ENCODE measurements around the gene ISCU.
"Not testable (repeated sequence)": the region's sequence is repeated elsewhere in the genome, so short reads cannot be mapped to it uniquely, and the experiment has no call there.

The ISCU gene

DNA sequence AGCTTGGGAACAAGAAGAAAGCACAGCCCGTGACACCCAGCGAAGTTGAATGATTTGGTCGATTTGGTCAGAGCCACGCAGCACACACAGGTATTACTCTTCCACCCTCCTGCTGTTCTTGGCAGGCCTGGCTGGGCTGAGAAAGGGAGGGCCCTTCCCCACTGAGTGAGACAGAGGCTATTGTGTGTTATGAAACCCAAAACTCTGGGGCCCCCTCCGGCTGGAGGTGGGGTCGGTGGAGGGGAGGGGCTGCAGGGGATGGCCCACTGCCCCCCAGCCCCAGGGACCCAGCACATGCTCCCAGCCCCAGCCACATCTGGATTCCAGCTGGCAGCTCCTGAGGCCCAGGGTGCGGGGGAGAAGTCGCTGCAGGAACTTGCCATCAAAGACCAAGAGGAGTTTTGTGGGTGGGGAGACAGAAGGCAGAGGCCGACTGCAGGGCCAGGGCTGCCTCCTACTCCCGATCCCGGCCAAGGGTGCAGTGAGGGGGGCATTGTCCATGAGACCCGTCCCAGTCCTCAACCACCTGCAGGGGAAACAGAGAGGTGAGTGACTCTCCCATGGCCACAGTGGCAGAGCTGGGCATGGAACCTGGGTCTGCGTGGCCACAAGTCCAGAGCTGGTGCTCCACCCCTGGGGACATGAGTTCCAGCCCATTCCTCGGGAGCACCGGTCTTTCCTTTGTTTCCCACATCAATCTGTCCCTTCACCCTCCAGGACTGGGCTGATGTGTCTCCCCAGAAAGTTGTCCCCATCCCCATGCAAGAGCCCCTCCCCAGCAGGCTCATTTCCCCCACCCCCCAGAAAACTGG, 26.8 kb downstream of the ISCU start:
- no peak for DNase-seq (ENCODE audit: low spot score)

DNA sequence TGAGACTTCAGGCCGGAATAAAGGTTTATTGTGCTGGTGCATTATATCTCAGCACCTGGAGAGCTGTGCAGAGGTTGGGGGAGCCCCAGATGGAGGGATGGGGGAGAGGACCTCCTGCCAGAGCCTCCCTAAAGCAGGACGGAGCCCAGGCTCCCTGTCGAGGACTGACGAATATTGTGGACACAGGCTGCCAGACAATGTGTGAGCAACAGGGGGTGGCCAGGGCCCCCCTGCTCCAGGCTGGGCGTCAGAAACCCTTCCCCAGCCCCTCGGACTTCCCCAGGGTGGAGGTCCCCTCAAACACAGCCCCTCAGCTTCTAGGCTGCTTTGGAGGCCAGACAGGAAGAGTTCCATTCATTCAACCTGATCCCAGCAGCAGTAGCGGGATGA, 27.4 kb downstream of the ISCU start:
- no peak for DNase-seq (ENCODE audit: low spot score)

DNA sequence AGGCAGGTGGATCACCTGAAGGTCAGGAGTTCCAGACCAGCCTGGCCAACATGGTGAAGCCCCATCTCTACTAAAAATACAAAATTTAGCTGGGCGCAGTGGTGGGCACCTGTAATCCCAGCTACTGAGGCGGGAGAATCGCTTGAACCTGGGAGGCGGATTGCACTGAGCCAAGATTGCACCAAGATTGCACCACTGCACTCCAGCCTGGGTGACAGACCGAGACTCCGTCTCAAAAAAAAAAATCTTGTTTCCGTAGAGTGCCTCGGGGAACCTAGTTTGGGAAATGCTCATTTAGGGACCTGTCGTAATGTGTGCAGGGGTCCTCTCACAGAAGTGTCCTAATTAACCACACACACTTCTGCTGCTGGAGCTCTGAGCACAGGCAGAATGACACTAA, 28.1 kb downstream of the ISCU start:
- not testable (repeated sequence) for DNase-seq (ENCODE audit: low spot score)

- no peak for DNase-seq (ENCODE audit: low spot score)
These were observed 29.0 kb downstream of the ISCU start for GRCh38 chr12:108591267-108591980.

DNA sequence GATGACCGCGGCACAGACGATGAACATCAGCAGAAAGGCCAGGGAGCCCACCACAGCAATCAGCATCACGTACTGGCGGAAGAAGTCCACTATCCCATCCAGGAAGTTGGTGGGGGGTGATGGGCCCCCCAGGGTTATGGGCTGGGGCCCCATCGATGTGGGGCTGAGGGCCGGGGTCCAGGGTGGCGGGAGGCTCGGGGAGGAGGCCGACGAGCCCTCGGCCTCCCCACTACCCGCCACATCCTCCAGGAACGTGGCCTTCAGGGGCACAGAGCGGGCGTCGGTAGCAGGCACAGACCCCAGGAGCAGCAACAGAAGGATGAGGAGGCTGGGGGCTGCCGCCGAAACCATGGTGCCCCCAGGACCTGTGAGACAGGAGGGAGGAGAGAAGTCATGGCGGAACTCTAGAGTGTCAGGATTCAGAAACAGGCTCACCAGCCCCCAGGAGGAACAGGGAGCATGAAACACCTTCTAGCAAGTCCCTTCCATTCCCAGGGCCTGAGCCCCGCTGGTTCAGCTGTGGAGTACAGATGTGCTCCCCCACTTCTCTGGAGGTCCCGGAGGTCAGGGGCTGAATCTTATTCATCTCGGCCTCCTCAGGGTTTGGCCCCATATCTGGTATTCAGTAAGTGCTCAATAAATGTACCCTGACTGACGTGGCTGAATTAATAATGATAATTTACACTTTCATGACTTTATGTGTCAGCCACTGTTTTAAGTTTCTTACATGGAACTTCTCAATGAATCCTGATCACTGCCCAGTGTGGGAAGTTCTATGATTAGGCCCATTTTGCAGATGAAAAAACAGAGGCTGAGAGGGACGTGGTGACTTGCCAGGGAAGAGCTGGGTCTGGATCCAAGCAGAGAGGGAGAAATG, 29.9 kb downstream of the ISCU start:
- DNase-seq (ENCODE audit: low spot score), result no peak

DNA sequence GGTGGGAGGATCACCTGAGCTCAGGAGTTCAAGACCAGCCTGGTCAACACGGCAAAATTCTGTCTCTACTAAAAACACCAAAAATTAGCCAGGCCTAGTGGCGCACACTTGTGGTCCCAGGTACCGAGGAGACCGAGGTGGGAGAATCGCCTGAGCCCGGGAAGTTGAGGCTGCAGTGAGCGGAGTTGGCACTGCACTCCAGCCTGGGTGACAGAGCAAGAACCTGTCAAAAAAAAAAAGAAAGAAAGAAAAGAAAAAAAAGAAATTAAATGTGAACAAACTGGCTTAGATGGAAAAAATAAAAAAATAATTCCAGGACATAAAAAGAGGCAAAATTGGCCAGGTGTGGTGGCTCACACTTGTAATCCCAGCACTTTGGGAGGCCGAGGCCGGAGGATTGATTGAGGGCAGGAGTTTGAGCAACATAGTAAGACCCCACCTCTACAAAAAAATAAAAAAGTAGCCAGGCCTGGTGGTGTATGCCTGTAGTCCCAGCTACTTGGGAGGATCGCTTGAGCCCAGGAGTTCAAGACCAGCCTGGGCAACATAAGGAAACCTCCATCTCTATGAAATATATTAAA, 32.0 kb downstream of the ISCU start:
- DNase-seq (ENCODE audit: low spot score), result no peak

DNA sequence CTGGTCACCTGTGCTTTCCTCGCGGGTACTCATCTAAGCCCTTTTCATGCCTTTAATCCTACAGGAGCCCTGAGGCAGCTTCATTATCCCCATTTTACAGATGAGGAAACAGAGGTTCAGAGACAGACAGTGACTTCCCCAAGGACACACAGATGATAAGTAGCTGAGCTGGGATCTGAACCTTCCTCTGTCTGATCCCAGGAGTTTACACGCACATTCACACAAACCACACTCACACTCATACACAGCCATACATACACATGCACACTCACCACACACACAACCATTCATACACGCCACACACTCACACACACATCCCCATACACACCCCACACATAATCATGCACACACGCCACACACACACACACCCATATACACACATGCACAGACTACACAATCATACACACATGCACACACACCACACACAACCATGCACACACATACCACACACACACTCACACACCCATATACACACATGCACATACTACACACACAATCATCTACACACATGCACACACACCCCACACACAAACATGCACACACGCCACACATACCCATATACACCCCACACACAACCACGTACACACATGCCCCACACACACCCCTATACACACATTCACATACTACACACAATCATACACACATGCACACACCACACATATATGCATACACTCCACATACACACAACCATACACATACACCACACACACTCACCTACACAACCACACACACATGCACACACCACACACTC, 32.7 kb downstream of the ISCU start:
- DNase-seq (ENCODE audit: low spot score), result no peak

- no peak for DNase-seq (ENCODE audit: low spot score)
These were observed 33.6 kb downstream of the ISCU start for GRCh38 chr12:108595711-108596647.

GRCh38 chr12:108596854-108597558, 34.6 kb downstream of the ISCU start:
- no peak for DNase-seq (ENCODE audit: low spot score)

DNA sequence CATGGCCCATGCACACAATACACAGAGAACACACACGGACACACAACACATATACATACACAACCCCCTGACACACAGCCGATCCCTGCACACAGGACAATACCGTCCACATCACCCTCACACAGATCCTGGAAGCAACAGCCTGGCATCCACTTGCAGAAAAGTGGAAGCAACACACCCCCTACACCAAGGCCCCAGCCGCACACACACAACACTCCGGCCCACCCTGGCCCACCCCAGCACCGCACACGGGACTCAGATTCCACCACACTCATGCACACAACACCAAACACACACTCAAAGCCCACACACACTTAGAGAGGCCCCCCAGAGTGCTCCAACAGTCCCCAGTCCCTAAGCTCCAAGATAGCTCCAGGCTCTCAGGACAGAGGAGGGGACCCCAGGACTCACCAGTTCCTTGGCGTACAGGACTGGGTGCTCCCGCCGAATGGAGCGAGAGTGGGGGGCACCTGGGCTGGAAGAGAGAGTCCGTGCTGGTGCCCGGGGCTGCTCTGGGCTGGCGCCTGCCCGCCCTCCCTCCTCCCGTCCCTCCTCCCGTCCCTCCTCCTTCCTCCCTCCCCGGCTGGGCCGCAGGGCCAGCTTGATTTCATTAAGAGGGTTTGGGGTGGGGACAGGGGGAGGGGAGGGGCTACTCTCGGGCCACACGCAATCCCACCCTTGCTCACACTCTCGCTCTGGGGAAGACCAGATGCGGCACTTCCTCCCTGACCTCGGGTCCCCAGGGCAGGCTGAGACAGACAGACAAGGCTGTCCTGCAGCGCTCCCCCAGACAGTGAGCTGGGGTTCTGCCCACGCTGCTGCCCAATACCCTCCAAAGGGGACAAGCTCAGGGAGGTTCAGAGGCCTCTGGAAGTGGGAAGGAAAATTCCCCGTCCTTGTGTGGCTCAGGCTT, 35.4 kb downstream of the ISCU start, which contains the start of gene TMEM119:
Gene TMEM119, minus strand, starts transcription at position 526 of the 913 bp plus-strand sequence. CDS start 5,701 bp downstream, outside the sequence.
- peak; percentile 65 for DNase-seq (ENCODE audit: low spot score)

GRCh38 chr12:108598553-108599250, 36.3 kb downstream of the ISCU start:
- DNase-seq (ENCODE audit: low spot score), result no peak

DNA sequence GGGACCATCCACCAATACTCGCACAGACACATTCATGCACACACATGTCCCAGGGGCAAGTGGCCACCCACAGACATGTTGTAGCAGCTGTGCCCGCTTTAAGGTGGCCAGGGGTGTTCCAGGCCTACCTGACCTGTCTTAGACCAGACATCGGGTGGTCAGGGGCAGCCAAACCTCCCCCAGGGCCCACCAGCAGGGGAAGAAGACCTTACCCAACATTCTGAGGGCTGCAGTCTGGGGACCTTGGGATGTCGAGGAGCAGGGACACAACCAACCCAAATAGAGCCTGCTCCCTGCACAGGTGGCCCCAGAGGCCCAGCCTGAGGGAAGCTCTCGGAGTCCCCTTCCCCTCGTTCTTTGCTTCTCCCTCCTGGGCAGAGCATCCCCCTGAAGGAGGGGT, 37.1 kb downstream of the ISCU start:
- no peak for DNase-seq (ENCODE audit: low spot score)

GRCh38 chr12:108599948-108600701, 37.7 kb downstream of the ISCU start:
- no peak for DNase-seq (ENCODE audit: low spot score)

- no peak for DNase-seq (ENCODE audit: low spot score)
These were observed 38.3 kb downstream of the ISCU start for GRCh38 chr12:108600702-108601007.

DNA sequence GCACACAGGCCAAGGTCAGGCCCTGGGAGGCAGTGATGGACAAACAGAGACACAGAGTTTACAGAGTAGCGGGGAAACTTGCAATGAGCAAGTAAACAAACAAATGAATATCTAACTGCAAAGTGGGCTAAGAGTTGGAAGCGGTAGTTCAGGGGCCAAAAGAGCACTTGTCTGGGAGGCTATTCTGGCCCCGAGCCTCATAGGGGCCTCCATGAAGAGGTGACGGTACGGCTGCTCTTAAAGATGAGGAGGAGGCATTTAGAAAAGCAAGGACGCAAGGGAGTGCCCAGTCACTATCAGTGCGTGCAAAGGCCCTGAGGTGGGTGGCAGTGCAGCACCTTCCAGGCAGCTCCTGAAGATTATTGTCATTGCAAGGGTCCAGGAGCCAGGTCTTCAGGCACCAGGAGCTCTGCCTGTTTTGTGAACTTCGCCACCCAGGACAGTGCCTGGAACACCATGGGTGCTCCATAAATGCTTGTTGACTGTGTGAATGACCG, 39.9 kb downstream of the ISCU start:
- DNase-seq (ENCODE audit: low spot score), result no peak

GRCh38 chr12:108602976-108603704, 40.7 kb downstream of the ISCU start:
- no peak for DNase-seq (ENCODE audit: low spot score)

All from Ammon's horn (tissue), 1 donor.